Measurements from ENCODE around the gene UNK.
"Not testable (repeated sequence)": the region's sequence is repeated elsewhere in the genome, so short reads cannot be mapped to it uniquely, and the experiment has no call there.

Gene UNK

DNA sequence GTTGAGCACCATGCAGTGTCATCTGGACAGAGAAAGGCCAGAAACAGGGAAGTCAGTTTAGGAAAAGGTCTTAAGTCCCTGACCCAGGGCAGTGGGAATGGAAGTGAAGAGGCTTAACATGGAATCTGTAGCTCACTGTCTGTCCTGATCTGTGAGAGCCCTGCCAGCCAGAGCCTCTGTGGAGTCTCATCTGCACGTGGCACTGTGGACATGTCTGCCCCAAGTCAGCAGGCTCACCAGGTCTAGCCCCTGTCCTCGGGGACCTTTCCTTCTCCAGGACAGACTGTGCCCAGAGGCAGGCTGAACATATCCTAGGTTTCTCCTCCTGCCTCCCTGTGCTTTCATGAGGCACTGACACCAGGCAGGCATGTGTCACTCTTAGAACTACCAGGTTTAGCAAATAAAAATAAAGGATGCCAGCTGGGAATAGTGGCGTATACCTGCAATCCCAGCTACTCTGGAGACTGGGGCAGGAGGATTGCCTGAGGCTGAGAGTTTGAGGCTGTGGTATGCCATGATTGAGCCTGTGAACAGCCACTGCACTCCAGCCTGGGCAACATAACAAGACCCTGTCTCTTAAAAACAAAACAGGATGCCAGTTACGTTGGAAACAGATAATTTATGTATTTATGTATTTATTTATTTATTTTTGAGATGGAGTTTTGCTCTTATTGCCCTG is 22.4 kb downstream of the UNK start:
- DNase-seq, result no peak

DNA sequence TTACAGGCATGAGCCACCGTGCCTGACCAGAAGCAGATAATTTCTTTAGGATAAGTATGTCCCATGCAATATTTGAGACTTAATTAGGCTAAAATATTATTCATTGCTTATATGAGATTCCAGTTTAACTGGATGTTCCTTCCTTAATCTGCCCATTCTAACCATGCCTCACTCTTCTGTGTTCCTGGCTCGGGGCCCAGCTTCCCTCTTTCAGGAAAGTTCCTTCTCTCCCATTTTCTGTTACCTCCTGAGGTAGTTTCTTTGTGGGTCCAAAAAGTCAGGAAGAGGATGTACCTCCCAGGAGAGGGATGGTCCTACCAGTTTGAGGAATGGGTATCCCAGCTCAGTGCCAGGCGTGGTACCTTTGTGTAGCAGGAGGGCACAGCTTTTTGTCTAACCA is 23.3 kb downstream of the UNK start:
- no peak for DNase-seq

DNA sequence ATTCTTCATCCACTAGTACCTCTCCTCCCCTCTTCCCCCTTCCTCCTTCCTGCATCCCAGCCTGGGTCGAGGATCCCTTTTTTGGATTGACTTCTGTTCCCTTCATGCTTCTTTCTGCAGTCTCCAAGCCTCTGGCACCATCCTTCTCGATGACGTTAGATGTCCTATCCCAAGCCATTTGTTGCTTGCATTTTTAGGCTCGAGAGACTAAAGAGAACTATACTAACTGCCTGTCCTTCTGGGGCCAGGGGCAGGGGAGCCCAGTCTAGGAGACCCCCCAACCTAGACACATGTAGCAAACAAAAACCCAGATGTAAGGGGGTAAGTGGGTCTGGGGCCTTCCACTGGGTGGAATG is 23.9 kb downstream of the UNK start:
- DNase-seq, result no peak

DNA sequence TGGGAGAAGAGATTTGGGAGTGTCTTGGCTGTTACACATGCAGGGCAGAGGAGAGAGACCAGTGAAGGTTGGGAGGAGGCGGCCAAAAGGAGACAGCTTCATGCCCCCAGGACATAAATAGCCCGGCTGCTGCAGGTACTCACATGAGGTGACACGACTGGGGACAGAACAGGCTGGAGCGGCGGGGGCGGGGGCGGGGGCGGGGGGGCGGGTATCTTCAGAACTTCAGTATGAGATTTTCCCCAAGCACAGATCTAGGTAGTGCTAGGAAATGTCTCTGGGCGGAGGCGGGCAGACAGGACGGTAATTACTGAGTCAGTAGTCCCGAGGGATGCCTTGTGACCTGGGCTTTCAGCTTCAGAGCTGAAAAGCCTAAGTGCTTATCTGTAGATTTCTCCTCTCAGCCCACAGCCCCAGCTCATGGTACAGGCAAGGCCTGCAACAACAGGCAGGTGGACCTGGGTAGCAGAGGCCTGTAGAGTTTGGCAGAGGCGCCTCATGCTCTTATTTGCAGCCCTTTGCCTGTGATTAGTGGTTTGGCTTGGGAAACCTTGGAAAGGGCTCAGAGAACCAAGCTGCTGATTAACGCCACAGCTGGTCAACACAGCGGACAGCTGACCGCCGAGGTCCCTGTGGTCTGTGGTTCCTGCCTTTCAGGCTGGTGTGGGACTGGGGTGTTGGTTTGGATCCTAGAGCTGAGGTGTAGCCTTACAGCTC is 24.5 kb downstream of the UNK start:
- peak; percentile 66 for DNase-seq

DNA sequence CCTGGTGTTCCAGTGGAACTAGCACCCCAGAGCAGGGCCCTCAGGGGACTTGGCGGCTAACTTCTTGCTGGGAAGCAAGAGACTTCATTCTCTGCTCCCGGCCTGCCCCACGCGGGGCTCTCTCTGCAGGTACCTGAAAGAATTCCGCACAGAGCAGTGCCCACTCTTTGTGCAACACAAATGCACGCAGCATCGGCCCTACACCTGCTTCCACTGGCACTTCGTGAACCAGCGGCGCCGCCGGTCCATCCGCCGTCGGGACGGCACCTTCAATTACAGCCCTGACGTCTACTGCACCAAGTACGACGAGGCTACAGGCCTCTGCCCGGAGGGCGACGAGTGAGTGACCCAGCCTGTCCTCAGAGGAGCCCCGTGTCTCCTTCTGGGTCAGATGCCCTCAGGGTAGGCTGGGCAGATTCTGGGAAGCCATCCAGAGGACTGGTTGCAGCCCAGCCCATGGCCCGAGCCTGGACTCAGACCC is 25.1 kb downstream of the UNK start:
- DNase-seq, result no peak

DNA sequence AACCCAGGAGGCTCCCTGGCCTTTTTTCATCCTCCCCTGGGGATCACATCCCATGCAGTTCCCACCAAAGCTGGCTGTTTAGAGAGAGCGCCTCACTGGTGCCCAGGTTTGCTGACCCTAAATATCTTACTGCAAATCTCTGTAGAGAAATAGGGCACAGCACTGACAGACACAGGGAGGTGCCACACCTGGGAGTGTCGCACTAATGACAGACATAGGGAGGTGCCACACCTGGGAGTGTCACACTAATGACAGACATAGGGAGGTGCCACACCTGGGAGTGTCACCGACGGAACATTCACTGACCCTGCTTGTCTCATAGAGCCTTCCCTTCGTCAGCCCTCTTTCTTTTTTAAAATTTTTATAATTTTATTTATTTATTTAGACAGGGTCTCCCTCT is 25.6 kb downstream of the UNK start:
- no peak for DNase-seq

DNA sequence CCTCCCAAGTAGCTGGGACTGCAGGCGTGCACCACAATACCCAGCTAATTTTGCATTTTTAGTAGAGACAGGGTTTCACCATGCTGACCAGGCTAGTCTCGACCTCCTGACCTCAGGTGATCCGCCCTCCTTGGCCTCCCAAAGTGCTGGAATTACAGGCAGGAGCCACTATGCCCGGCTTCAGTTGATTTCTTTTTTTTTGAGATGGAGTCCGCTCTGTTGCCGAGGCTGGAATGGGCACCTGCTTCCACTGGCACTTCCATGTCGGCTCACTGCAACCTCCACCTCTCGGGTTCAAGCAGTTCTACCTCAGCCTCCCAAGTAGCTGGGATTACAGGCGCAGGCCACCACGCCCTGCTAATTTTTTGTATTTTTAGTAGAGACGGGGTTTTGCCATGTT is 26.1 kb downstream of the UNK start:
- not testable (repeated sequence) for DNase-seq

DNA sequence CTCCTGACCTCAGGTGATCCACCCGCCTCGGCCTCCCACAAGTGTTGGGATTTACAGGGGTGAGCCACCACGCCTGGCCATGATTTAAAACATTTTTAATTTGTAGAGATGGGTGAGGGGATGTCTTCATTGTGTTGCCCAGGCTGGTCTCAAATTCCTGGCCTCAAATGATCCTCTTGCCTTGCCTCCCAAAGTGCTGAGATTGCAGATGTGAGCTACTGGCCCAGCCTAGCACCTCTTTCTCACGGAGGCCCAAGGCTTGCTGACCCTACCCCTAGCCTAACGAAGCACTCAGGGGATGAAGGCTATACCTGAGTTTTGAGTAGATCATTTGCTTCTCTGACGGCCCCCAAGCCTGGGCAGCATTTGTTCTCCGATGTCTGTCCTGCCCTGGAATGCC is 26.6 kb downstream of the UNK start:
- DNase-seq, result no peak

DNA sequence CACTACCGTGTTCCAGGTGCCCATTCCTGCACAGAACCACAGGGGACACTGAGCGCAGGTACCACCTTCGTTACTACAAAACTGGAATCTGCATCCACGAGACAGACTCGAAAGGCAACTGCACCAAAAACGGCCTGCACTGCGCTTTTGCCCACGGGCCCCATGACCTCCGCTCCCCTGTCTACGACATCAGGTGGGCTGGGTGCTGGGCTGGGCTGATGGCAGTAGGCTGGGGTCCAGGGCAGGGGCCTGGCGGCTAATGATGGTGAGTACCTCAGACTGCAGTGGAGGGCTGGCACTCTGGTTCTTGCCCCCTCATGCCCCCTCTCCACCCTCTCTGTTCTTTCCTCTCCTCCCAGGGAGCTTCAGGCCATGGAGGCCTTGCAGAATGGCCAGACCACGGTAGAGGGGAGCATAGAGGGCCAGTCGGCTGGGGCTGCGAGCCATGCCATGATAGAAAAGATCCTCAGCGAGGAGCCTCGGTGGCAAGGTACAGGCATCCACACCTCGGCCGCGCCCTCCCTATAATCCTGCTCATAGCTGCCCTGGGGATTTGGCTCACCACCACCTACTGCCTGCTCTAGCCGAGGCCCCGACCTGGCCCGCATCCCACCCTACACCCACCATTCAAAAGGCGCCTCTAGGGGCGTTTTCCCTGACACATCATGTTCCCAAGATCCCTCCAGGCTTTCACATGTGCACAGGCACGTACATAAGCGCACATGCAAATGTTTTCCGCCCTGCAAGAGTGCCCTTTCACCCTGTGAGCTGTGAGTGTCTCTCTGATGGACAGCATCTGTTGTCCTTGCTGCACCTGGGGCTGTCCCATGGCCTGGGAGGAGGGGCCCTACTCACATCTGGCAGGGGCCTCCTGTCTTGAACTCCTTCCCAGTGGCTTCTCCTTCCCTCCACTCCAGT is 27.7 kb downstream of the UNK start:
- no peak for DNase-seq

DNA sequence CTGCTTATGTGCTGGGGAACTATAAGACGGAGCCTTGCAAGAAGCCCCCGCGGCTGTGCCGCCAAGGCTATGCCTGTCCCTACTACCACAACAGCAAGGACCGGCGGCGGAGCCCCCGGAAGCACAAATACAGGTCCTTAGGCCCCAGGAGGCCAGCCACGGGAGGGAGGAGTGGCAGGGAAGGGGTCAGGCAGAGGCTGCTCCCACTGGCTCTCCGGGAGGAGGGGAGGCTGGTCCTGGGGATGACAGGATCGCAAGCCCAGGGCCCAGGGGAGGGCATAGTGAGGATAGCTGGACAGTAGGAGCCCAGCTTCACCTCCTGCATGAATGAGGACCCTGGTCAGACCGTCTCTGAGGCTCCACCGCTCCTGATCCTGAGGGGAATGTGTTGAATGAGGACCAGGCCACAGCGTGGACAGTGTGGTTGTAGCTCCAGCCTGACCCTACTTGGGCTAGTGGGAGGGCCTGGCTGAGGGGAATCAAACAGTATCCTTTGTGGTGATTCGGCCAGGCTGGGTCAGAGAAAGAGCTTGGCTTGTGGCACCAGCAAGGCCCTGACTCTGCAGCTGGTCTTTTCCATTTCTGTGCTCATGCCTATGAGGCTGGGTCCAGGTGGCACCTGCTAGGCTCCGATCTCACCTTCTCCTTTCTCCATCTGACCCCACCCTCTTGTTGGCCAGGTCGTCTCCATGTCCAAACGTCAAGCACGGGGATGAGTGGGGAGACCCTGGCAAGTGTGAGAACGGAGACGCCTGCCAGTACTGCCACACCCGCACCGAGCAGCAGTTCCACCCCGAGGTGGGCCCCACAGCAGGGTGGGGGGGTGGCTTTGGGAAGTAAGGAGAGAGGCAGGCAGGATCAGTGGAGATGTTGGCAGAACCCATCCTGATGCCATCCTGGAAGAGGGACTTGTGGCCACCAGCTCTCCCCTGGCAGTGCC is 28.7 kb downstream of the UNK start:
- DNase-seq, result no peak

DNA sequence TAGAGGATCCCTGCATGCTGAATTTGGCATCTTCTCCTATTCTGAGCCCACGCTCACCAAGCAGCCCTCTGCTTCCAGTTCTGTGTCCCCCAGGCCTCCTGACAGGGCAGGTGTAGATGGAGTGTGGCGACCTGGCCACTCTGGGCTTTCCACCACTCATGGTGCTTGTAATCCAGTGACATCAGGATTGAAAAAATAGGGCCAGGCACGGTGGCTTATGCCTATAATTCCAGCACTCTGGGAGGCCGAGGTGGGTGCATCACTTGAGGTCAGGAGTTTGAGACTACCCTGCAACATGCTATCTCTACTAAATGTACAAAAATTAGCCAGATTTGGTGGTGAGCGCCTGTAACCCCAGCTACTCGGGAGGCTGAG is 29.4 kb downstream of the UNK start:
- DNase-seq, result no peak

DNA sequence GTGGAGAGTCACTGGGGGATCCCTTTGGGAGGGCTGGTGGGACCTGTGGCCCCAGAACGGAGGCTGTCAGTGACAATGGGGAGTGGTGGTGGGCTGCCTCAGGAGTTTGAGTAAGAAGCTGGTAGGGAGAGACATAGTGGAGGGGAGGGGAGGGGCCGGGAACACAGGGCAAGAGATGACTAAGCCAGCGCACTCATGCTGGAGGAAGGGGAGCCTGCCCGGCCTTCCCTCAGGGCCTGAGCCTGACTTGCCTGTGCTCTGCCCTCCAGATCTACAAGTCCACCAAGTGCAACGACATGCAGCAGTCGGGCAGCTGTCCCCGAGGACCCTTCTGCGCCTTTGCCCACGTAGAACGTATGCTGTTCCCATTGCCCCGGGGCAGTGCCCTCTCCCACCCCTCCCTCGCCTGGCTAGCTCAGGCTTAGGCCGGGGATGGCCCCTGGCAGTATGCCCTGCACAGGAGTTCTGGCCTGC is 30.3 kb downstream of the UNK start:
- DNase-seq, result no peak

DNA sequence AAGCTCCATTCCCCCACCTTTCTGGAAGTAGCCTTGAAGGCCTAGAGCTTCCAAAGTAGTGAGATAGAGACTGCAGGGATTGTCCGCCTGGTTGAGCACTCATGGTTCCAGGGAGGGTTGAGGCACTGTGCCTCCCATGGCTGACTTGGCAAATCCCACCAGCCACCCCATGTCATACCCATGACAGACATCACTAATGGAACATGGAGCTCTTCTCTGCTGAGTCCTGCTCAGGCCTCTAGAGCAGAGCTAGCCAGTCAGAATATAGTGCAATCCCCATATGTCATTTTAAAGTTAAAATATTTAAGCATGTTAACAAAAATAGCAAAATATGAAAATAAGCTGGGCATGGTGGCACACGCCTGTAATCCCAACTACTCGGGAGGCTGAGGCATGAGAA is 30.8 kb downstream of the UNK start:
- no peak for DNase-seq

DNA sequence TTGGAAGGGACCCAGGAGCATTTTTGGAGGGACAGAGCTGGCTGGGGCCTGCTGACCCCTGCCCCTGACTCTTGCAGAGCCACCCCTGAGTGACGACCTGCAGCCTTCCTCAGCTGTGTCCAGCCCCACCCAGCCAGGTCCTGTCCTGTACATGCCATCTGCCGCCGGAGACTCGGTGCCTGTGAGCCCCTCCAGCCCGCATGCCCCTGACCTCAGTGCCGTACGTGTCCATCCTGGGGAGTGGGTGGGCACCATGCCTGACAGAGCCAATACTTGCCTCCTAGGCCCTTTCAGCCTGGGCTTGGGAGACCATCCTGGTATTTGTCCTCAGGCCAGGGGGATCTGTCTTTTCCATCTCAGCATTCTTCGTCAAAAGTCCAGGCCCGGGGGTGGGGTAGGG is 32.1 kb downstream of the UNK start:
- no peak for DNase-seq

DNA sequence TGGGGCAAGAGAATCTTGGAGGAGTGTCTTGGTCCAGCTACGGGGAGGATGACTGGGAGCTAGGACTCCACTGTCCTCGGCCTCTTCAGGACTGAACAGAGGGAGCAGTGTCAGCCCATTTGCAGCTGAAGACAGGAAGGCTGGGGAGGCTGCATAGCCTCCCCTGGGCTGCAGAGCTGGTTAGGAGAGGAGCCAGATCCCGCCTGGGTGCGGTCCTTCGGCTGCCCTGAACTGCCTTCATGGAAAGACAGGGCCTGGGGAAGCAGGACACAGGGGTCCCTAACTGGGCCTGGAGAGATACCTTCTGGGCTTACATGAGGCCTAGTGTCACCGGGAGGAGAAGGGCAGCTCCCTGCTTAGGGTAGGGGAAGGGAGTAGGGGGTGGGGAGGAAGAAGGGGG is 33.0 kb downstream of the UNK start:
- no peak for DNase-seq

DNA sequence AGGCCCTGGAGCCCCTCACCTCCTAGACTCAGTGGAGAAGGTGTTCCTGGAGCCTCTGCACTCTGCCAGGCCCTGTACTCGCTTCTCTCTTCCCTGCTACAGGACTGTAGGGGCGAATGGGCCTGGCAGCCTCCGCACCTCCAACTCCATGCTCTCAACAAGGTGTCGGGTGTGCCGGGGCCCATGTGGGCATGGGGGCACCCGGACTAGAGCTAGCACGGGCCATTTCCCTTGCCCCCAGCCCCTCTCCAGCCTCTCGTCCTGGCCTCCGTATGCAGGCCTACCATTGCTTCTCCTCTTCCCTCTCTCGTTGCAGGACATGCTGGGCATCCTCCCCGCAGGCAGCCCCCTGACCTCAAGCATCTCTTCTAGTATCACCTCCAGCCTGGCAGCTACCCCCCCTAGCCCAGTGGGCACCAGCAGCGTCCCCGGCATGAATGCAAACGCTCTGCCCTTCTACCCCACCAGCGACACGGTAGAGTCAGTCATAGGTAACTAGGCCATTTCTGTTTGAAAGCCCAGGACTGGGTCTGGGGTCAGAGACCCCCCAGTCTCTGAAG is 33.8 kb downstream of the UNK start:
- no peak for DNase-seq

DNA sequence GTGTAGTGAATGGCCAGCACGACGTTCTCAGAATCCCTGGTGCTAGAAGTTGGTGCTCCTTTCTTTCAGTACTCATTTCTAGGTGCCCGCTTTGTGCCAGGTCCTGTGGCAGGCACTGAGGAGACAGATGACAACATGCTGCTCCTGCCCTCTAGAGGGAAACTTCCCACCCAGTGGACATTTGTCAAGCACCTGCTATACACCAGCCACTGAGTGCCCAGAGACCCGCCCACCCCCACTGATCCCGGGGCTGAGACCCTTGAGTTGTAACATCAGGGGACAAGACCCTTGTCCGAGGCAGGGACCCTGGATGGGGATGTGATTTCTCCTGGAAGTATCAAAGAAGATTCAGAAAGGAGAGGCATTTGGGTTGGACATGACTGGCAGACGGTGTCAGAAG is 34.5 kb downstream of the UNK start:
- no peak for DNase-seq

DNA sequence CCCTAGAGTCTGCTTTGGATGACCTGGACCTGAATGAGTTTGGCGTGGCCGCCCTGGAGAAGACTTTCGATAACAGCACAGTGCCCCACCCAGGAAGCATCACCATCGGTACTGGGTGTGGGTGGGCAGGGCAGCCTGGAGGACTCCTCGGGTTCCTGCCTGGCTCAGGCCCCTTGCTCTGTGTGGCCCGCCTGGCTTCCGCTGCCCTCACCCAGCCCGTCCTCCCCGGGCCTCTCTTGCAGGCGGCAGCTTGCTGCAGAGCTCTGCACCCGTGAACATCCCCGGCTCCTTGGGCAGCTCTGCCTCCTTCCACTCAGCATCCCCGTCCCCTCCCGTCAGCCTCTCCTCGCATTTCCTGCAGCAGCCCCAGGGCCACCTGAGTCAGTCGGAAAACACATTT is 35.1 kb downstream of the UNK start:
- no peak for DNase-seq

DNA sequence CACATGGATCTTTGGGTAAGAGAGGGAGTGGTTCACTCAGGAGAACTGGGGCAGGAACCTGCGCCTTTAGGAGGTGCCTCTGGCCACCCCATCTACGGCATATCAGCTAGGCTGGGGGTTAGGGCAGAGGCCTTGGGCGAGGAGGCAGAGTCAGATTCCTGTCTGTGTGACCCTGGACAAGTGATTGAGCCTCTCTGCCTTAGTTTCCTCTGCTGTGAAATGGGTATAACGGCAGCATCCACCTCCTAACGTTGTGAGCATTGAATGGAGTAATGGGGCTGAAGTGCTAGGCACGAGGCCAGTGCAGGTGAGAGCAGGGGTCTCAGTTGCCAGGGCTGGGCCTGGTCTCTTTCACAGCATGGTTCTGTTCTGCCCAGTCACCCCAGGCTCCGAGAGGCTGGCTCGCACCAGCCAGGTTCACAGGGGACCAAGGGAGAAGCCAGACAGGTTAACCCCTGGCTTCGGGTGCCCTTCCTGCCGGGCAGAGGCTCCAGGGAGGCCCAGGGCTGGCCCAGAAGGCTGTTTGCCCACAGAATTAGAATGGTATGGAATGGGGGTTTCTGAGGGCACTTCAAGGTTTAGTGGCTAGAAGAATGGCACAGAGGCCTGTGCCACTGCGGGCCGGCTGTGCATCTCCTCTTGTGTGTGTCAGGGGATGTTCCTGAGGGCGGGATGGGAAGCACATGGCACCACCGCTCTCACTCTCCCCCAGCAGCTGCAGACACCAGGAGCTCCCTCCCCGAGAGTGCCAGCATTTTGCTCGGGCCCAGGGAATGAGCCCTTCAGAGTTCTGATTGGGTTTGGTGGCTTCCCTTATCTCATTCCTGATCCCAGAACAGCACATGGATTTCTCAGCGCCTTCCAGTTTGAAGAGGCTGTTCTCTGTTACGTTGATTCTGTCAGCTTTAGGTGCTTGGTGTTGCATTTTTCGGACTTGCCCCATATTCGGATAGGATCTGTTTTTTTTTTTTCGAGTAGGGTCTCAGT is 35.8 kb downstream of the UNK start:
- no peak for DNase-seq

DNA sequence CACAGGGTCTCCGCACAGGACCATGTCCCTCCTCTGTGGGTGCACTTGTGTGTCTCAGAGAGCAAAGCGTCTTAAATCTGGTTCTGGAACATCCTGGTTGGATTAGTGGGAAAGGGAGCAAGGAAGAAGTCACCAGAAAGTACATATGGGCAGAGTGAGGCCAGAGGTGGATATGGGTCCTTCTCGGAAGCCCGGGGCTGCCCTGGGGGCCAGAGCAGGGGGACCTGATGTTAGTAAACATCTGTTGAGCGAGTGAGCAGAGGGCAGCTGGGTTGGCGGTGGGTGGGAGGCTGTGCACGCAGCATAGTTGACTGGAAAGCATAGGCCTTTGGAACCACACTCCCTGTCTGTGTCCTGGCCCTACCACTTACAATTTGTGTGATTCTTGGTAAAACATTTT is 36.9 kb downstream of the UNK start:
- no peak for DNase-seq

Data from left hindlimb (tissue), 1 donor.